Fibroblast of lung (primary cell): ENCODE data around the gene CEP152. TPM values are rescaled to one million over a fixed set of nuclear protein-coding genes. Genes with fewer than 3 reads are reported as not detected.

Experiments
- DNase-seq, 2 donors: peaks; one replicate each; pipeline versions ENCODE4 v3.0.0 to v3.0.0-alpha.2; 2010; ENCODE audit warnings: low read depth in 2 of 2
- H2AFZ ChIP-seq: 2 replicates; pipeline ENCODE4 v1.5.1; 2012; ENCODE audit warnings: low read length, control low read depth, inconsistent platforms
- H3K27ac ChIP-seq: 2 replicates; pipeline ENCODE4 v1.5.1; 2011; ENCODE audit warnings: low read length, control low read depth; ENCODE audit not compliant: insufficient read depth
- H3K27me3 ChIP-seq: 2 replicates; pipeline ENCODE4 v1.5.1; 2011; ENCODE audit warnings: mild to moderate bottlenecking, low read length; ENCODE audit not compliant: control insufficient read depth, insufficient read depth
- H3K36me3 ChIP-seq: 2 replicates; pipeline ENCODE4 v1.5.1; 2011; ENCODE audit warnings: low read length; ENCODE audit not compliant: control insufficient read depth, insufficient read depth
- H3K4me1 ChIP-seq: 2 replicates; pipeline ENCODE4 v1.5.1; 2011; ENCODE audit warnings: low read length; ENCODE audit not compliant: control insufficient read depth, insufficient read depth; ENCODE audit errors: extremely low read depth
- H3K4me2 ChIP-seq: 2 replicates; pipeline ENCODE4 v1.5.1; 2011; ENCODE audit warnings: low read length, control low read depth; ENCODE audit not compliant: insufficient read depth; ENCODE audit errors: extremely low read depth
- H3K4me3 ChIP-seq, 4 experiments: fragments of 200-600 bp in 1 of 4; sonication (generic) in 1 of 4; replicated peaks in 1 of 4; 2 replicates each; pipeline ENCODE4 v1.5.1; 2011 to 2016; ENCODE audit warnings: low read length in 4 of 4, low read depth in 3 of 4, mild to moderate bottlenecking in 3 of 4, control low read depth in 2 of 4, inconsistent platforms in 1 of 4, mixed read lengths in 1 of 4; ENCODE audit not compliant: insufficient read depth in 1 of 4; ENCODE audit errors: control extremely low read depth in 1 of 4
- H3K79me2 ChIP-seq: 2 replicates; pipeline ENCODE4 v1.5.1; 2012; ENCODE audit warnings: mild to moderate bottlenecking, low read length, inconsistent platforms; ENCODE audit not compliant: control insufficient read depth, insufficient read depth
- H3K9ac ChIP-seq: 2 replicates; pipeline ENCODE4 v1.5.1; 2011; ENCODE audit warnings: mild to moderate bottlenecking, low read length, control low read depth; ENCODE audit not compliant: insufficient read depth
- H3K9me3 ChIP-seq: 2 replicates; pipeline ENCODE4 v1.5.1; 2012; ENCODE audit warnings: low read depth, low read length; ENCODE audit not compliant: control insufficient read depth, insufficient read depth
- H4K20me1 ChIP-seq: 2 replicates; pipeline ENCODE4 v1.5.1; 2011; ENCODE audit warnings: low read length; ENCODE audit not compliant: control insufficient read depth, insufficient read depth; ENCODE audit errors: extremely low read depth
- EZH2 ChIP-seq: IDR thresholded peaks from 2 replicates; pipeline ENCODE4 v1.5.1; 2012; ENCODE audit warnings: low read length, control low read depth, mild to moderate bottlenecking; ENCODE audit errors: missing control alignments
- polyA plus RNA-seq, 2 donors: library from polyadenylated mRNA; depleted of rRNA in 1 of 2; stranded (reverse) in 1 of 2; unstranded in 1 of 2; fragments of >200 nt; gene quantifications; 2 replicates each; pipeline ENCODE4 v1.2.1, GENCODE V29; 2011 to 2012; ENCODE audit warnings: missing spikeins in 1 of 2
- total RNA-seq: library from RNA; depleted of rRNA; stranded (reverse); fragments of >200 nt; gene quantifications from 2 replicates; pipeline ENCODE4 v1.2.1, GENCODE V29; 2014
- TF ChIP-seq, protein P1 (sequence below), 2 donors: IDR thresholded peaks in 1 of 2; conservative IDR thresholded peaks in 1 of 2; 1 replicate in 1 of 2; 2 replicates in 1 of 2; pipeline ENCODE4 v1.5.1; 2011 to 2012; ENCODE audit warnings: low read length in 2 of 2, control low read depth in 1 of 2, inconsistent platforms in 1 of 2, low read depth in 1 of 2, mild to moderate bottlenecking in 1 of 2

Gene CEP152
- total and polyA plus RNA-seq, 2 donors (not counting 1 experiment from before 2014, with no cell fraction given), result 0.72 to 7.8 TPM

DNA sequence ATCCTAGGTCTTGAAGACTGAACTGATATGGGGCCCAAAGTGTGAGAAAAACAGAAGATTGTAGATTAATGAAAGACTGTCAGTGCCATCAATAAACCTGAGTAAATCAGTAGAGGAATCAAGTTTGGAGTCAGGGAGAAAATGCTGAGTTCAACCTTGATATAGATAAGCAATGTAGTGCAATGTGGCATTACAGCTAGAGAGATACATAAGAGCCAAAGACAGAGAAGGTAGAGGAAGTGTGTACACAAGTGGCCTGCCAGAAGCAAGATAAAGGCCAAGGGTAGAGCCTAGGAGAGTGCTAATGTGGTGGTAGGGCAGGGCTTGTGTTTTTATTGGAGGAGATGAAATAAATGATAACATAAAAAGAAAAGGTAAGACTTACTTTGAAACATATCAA lies 41.1 kb upstream of the CEP152 start:
- H2AFZ ChIP-seq, result no peak overlapping the region
- H3K79me2 ChIP-seq, result no peaks in the 10 kb centered on the region
- peaks cover 7% of the 10 kb centered on the region for H3K4me1 ChIP-seq
- H3K27me3 ChIP-seq, result no peaks in the 10 kb centered on the region
- H3K36me3 ChIP-seq, result no peaks in the 10 kb centered on the region
- no peaks in the 10 kb centered on the region for H3K9me3 ChIP-seq
- H4K20me1 ChIP-seq, result no peaks in the 10 kb centered on the region
- TF ChIP-seq, protein P1, sequence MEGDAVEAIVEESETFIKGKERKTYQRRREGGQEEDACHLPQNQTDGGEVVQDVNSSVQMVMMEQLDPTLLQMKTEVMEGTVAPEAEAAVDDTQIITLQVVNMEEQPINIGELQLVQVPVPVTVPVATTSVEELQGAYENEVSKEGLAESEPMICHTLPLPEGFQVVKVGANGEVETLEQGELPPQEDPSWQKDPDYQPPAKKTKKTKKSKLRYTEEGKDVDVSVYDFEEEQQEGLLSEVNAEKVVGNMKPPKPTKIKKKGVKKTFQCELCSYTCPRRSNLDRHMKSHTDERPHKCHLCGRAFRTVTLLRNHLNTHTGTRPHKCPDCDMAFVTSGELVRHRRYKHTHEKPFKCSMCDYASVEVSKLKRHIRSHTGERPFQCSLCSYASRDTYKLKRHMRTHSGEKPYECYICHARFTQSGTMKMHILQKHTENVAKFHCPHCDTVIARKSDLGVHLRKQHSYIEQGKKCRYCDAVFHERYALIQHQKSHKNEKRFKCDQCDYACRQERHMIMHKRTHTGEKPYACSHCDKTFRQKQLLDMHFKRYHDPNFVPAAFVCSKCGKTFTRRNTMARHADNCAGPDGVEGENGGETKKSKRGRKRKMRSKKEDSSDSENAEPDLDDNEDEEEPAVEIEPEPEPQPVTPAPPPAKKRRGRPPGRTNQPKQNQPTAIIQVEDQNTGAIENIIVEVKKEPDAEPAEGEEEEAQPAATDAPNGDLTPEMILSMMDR (conservative IDR thresholded peaks at IDR 0.05 in 1 of 2, IDR thresholded peaks at IDR 0.05 in 1 of 2; ENCODE audit: low read depth in 1 of 2, low read length in 2 of 2), result no peak
- no peak for TF ChIP-seq EZH2
- DNase-seq, result no peak
- no peak overlapping the region for H3K4me3 ChIP-seq
- no peak overlapping the region for H3K9ac ChIP-seq
- no peak overlapping the region for H3K27ac ChIP-seq
- no peak overlapping the region for H3K4me2 ChIP-seq

DNA sequence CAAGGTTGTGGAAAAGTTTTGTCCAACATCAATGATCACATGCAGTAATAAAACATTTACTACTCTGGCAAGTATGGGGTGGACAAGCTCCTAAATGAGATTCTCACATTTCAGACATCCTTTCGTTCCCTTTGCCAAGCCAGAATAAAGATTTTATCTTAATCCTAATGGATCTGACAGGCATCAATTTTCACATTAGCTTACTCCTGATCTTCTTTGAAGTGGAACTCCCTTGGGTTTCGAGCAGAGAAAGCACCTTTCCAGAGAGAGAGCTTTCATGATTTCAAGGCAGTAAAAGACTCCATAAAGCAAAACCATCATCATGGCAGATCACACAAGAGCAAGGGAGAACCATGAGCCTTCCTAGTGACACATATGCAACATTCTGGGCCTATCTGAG lies 39.8 kb upstream of the CEP152 start:
- Histone ChIP-seq H4K20me1 (no peaks in the 10 kb centered on the region), H3K79me2 (no peaks in the 10 kb centered on the region), H2AFZ (no peak overlapping the region), H3K4me3 (no peak overlapping the region), H3K4me2 (no peak overlapping the region), H3K36me3 (no peaks in the 10 kb centered on the region), H3K27me3 (no peaks in the 10 kb centered on the region), H3K27ac (no peak overlapping the region), H3K9ac (no peak overlapping the region), H3K4me1 (no peaks in the 10 kb centered on the region), H3K9me3 (no peaks in the 10 kb centered on the region)
- DNase-seq, result no peak
- no peak for TF ChIP-seq EZH2
- TF ChIP-seq, protein P1 (conservative IDR thresholded peaks at IDR 0.05 in 1 of 2, IDR thresholded peaks at IDR 0.05 in 1 of 2; ENCODE audit: low read depth in 1 of 2, low read length in 2 of 2), result no peak

DNA sequence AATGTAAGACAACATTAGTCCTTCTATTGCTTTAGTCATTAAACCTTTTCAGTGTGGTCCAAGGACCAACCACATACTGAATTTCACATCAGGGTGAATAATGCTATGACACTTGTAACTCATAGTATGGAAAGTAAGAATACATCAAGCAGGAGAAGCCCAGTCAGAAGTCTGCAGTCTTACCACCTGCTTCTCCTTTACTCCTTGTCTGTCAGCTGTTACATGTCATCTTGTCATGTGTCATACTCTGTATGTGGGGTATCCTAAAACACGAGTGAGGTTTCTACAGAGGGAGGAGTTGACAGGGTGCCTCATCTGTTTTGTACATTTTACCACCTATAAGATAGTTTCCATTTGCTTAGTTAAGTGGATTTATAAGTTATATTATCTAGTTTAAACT lies 34.3 kb upstream of the CEP152 start:
- Histone ChIP-seq H2AFZ (no peak overlapping the region), H3K4me1 (no peaks in the 10 kb centered on the region), H3K27ac (no peak overlapping the region), H3K4me3 (no peak overlapping the region), H3K79me2 (no peaks in the 10 kb centered on the region), H3K4me2 (no peak overlapping the region), H4K20me1 (no peaks in the 10 kb centered on the region), H3K9me3 (no peaks in the 10 kb centered on the region), H3K27me3 (no peaks in the 10 kb centered on the region), H3K36me3 (no peaks in the 10 kb centered on the region), H3K9ac (no peak overlapping the region)
- no peak for DNase-seq
- TF ChIP-seq EZH2, result no peak
- TF ChIP-seq, protein P1 (conservative IDR thresholded peaks at IDR 0.05 in 1 of 2, IDR thresholded peaks at IDR 0.05 in 1 of 2; ENCODE audit: low read depth in 1 of 2, low read length in 2 of 2), result no peak
